Measurements from ENCODE around the gene TRIM66.

- no peak for TF ChIP-seq HNRNPL (IDR thresholded peaks at IDR 0.05; ENCODE audit: low read depth, low read length)
- TF ChIP-seq MLX (CRISPR knock-in tag; conservative IDR thresholded peaks at IDR 0.05), result no peak
- TF ChIP-seq ZNF785 (CRISPR knock-in tag; IDR thresholded peaks at IDR 0.05), result no peak
Observed at GRCh38 chr11:8603696-8604077, 78.8 kb downstream of the TRIM66 start.

All from K562 (cell line).